ENCODE data around the gene GNG7. TPM values are rescaled to one million over a fixed set of nuclear protein-coding genes. Genes with fewer than 3 reads are reported as not detected.

GNG7 gene
- total RNA-seq, 1 donor from 2014 or later: 1.8 TPM

DNA sequence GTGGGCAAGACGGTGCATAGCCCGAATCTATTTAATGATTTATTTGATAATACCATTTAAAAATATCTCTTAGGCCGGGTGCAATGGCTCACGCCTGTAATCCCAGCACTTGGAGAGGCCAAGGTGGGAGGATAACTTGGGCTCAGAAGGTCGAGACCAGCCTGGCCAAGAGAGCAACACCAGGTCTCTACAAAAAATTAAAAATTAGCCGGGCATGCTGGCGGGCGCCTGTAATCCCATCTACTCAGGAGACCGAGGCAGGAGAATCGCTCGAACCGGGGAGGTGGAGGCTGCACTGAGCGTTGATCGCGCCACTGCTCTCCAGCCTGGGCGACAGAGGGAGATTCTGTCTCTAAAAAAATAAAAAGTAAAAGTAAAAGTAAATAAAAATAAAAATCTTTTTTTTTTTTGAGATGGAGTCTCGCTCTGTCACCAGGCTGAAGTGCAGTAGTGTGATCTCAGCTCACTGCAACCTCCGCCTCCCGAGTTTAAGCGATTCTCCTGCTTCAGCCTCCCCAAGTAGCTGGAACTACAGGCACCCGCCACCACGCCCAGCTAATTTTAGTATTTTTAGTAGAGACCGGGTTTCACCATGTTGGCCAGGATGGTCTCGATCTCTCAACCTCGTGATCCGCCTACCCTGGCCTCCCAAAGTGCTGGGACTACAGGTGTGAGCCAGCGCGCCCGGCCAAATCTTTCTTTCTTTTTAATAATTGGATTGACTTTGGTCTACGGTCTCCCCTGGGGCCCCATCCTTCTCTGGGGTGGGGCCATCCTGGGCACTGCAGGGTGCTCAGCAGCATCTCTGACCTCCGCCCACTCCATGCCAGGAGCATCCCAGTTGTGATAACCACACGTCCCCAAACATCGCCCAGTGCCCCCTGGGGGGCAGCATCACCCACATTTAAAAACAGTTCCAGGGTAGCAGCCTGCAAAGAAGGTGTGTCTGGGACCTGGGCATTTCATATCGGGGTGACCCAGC is 90.7 kb downstream of the GNG7 start:
- H3K4me2 ChIP-seq (ENCODE audit: low read length): no peak overlapping the region
- no peak overlapping the region for H2AFZ ChIP-seq (ENCODE audit: low read depth, low read length)
- Mint-ChIP-seq H3K9me3 (ENCODE audit: unreplicated experiment) (peaks cover 12% of the 10 kb centered on the region), H3K27me3 (ENCODE audit: low read depth, unreplicated experiment) (peaks cover 2% of the 10 kb centered on the region), H3K27ac (ENCODE audit: unreplicated experiment) (peak overlapping the region; percentile 94), H3K4me3 (ENCODE audit: unreplicated experiment) (no peak overlapping the region), H3K4me1 (ENCODE audit: low read depth, unreplicated experiment) (peaks cover 18% of the 10 kb centered on the region), H3K36me3 (ENCODE audit: low read depth, unreplicated experiment) (peaks cover 6% of the 10 kb centered on the region)
- DNase-seq (ENCODE audit: low read depth) (no peak), FAIRE-seq (no peak)
- TF ChIP-seq, protein P1, sequence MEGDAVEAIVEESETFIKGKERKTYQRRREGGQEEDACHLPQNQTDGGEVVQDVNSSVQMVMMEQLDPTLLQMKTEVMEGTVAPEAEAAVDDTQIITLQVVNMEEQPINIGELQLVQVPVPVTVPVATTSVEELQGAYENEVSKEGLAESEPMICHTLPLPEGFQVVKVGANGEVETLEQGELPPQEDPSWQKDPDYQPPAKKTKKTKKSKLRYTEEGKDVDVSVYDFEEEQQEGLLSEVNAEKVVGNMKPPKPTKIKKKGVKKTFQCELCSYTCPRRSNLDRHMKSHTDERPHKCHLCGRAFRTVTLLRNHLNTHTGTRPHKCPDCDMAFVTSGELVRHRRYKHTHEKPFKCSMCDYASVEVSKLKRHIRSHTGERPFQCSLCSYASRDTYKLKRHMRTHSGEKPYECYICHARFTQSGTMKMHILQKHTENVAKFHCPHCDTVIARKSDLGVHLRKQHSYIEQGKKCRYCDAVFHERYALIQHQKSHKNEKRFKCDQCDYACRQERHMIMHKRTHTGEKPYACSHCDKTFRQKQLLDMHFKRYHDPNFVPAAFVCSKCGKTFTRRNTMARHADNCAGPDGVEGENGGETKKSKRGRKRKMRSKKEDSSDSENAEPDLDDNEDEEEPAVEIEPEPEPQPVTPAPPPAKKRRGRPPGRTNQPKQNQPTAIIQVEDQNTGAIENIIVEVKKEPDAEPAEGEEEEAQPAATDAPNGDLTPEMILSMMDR (IDR thresholded peaks at IDR 0.05; ENCODE audit: insufficient read depth, low read depth, low read length): no peak
- no peak for TF ChIP-seq EZH2 (IDR thresholded peaks at IDR 0.05; ENCODE audit: insufficient read depth, low read length)
- no peaks in the 10 kb centered on the region for H4K20me1 ChIP-seq (ENCODE audit: insufficient read depth, low read length)
- no peak overlapping the region for H3K4me3 ChIP-seq (ENCODE audit: insufficient read depth, low read depth, low read length)
- no peak overlapping the region for H3K27ac ChIP-seq (ENCODE audit: low read depth, low read length)
- H3K9ac ChIP-seq (ENCODE audit: low read length): peak overlapping the region; percentile 27
- no peaks in the 10 kb centered on the region for H3K79me2 ChIP-seq (ENCODE audit: insufficient read depth, low read length)
- no peaks in the 10 kb centered on the region for H3K27me3 ChIP-seq (ENCODE audit: insufficient read depth, low read length)
- peaks cover 3% of the 10 kb centered on the region for H3K4me1 ChIP-seq (ENCODE audit: insufficient read depth, low read length)
- H3K9me3 ChIP-seq (ENCODE audit: insufficient read depth, low read depth, low read length): peaks cover 6% of the 10 kb centered on the region
- no peaks in the 10 kb centered on the region for H3K36me3 ChIP-seq (ENCODE audit: insufficient read depth, low read length)

DNA sequence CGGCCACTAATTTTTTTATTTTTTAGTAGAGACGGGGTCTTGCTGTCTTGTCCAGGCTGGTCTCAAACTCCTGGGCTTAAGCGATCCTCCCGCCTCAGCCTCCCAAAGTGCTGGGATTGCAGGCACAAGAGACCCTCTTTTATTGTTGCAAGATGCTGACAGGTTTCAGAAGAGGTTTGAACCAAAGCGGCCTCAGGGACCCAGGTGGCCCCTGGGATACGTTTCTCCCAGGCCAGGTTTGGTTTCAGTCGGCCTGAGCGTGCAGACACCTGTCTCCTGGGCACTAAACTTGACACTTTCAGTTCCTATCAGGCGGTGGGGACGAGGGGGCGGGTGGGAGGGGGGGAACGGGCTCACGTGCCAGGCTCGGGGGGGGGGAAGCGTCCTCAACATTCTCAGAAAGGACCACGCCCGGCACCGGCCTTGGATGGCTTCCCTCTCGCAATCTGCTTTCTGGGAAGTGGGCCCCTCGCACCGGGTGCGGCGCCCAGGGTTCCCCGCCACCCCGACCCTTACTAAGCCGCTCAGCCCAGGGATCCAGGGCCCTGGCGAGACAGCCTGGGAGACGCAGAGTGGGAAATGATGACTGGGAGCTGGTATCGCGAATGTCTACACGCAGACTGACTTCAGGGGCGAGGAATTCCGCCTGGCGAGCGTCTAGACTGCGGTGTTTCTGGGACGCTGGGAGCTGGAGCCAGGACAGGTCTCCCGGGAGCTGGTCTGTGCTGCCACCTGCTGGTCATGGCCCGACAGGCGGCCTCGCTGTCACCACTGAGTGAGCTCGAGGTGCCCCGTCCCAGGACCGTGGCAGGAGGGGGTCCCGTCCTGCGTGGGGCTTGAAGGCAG is 91.6 kb downstream of the GNG7 start:
- Histone ChIP-seq H3K9ac (ENCODE audit: low read length) (peak overlapping the region; percentile 71), H3K27ac (ENCODE audit: low read depth, low read length) (peak overlapping the region; percentile 78), H3K36me3 (ENCODE audit: insufficient read depth, low read length) (no peaks in the 10 kb centered on the region), H3K9me3 (ENCODE audit: insufficient read depth, low read depth, low read length) (peaks cover 6% of the 10 kb centered on the region), H3K4me2 (ENCODE audit: low read length) (peak overlapping the region; percentile 59), H4K20me1 (ENCODE audit: insufficient read depth, low read length) (no peaks in the 10 kb centered on the region), H3K4me1 (ENCODE audit: insufficient read depth, low read length) (peaks cover 3% of the 10 kb centered on the region), H2AFZ (ENCODE audit: low read depth, low read length) (no peak overlapping the region), H3K79me2 (ENCODE audit: insufficient read depth, low read length) (no peaks in the 10 kb centered on the region), H3K4me3 (ENCODE audit: insufficient read depth, low read depth, low read length) (no peak overlapping the region), H3K27me3 (ENCODE audit: insufficient read depth, low read length) (no peaks in the 10 kb centered on the region)
- Mint-ChIP-seq H3K4me3 (ENCODE audit: unreplicated experiment) (peak overlapping the region; percentile 27), H3K4me1 (ENCODE audit: low read depth, unreplicated experiment) (peaks cover 18% of the 10 kb centered on the region), H3K9me3 (ENCODE audit: unreplicated experiment) (peaks cover 12% of the 10 kb centered on the region), H3K36me3 (ENCODE audit: low read depth, unreplicated experiment) (peaks cover 6% of the 10 kb centered on the region), H3K27me3 (ENCODE audit: low read depth, unreplicated experiment) (peaks cover 2% of the 10 kb centered on the region), H3K27ac (ENCODE audit: unreplicated experiment) (peak overlapping the region; percentile 98)
- FAIRE-seq: peak; percentile 70
- DNase-seq (ENCODE audit: low read depth): peak; percentile 94
- TF ChIP-seq, protein P1 (IDR thresholded peaks at IDR 0.05; ENCODE audit: insufficient read depth, low read depth, low read length): peak; percentile 85
- no peak for TF ChIP-seq EZH2 (IDR thresholded peaks at IDR 0.05; ENCODE audit: insufficient read depth, low read length)

Measured in astrocyte (in vitro differentiated cells and primary cell).